ENCODE data around the gene CFAP69.

- TF ChIP-seq EP300 (IDR thresholded peaks at IDR 0.05; ENCODE audit: borderline replicate concordance) = no peak
- no peak for TF ChIP-seq TAF1 (IDR thresholded peaks at IDR 0.05; ENCODE audit: low read depth)
- no peak for TF ChIP-seq MAX (IDR thresholded peaks at IDR 0.05)
- TF ChIP-seq REST (IDR thresholded peaks at IDR 0.05; ENCODE audit: low read depth) = no peak
- no peak for TF ChIP-seq USF1 (IDR thresholded peaks at IDR 0.05)
- TF ChIP-seq ZBTB7A (IDR thresholded peaks at IDR 0.05; ENCODE audit: low read depth) = no peak
- TF ChIP-seq CEBPB (IDR thresholded peaks at IDR 0.05) = no peak
- no peak for TF ChIP-seq FOXM1 (IDR thresholded peaks at IDR 0.05; ENCODE audit: borderline replicate concordance, low read depth)
- TF ChIP-seq EGR1 (IDR thresholded peaks at IDR 0.05) = no peak
- TF ChIP-seq TCF12 (IDR thresholded peaks at IDR 0.05; ENCODE audit: low read depth) = no peak
- no peak for TF ChIP-seq RAD21 (IDR thresholded peaks at IDR 0.05; ENCODE audit: low read depth)
Observed at GRCh38 chr7:90337106-90337505, 92.1 kb downstream of the CFAP69 start.

Measured in Ishikawa (cell line).